GM04503 (cell line): Measurements from ENCODE around the gene NR0B2.

Experiments used
- DNase-seq: peaks from one replicate; pipeline ENCODE4 v3.0.0-alpha.2; 2012; ENCODE audit warnings: low read depth

NR0B2 gene

GRCh38 chr1:26936823-26937222 is 23.0 kb upstream of the NR0B2 start:
- DNase-seq = no peak

- no peak for DNase-seq
Measured at GRCh38 chr1:26932531-26932930, 18.8 kb upstream of the NR0B2 start.

DNA sequence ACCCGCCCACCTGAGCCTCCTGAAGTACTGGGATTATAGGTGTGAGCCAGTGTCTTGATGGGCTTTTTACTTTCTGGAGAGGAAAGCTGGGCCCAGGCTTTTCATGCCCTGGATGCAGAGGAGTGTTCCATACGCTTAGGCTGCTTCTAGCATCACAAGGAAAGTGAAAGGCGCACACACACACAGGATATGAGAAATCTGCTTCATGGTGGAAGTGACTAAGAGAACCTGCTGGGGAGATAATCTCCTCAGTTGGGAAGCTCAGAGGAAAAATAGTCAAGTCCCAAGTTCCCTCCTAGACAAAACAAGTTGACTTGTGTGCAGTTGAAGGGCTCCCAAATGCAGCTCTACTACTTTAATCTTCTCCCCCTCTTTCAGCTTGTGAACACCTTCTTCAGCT is 9.9 kb upstream of the NR0B2 start:
- DNase-seq = no peak

DNA sequence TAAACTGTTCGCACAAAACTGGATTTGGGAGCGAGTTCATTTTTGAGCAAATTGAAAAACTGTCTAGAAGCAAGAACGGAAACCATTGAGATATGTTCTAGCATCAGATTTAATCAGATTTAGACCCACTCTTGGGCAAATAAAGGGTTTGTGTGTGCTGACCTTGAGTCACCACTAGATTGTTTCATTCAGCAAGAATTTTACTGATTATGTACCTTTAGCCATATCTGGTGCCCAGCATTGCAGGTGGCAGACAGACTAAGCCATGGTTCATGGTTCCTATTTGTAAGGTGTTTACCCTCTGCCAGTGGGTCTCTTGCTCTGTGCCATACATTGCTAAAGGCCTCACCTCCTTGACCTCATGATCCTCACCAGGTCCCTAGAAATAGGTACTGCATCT is 9.1 kb upstream of the NR0B2 start:
- DNase-seq = no peak

DNA sequence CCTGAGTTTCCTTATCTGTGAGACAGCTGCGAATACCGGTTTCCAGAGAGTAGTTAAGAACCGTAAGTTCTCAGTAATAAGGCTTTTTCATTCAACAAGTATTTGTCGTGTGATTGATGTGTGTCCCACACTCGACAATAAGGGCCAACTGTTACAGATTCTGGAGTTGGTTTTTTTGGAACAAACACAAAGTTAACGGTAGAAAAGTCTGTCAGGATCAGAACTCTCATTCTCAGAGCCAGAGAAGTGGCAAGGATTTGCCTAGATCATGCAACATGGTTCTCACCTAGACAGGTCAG is 8.6 kb upstream of the NR0B2 start:
- DNase-seq = no peak

DNA sequence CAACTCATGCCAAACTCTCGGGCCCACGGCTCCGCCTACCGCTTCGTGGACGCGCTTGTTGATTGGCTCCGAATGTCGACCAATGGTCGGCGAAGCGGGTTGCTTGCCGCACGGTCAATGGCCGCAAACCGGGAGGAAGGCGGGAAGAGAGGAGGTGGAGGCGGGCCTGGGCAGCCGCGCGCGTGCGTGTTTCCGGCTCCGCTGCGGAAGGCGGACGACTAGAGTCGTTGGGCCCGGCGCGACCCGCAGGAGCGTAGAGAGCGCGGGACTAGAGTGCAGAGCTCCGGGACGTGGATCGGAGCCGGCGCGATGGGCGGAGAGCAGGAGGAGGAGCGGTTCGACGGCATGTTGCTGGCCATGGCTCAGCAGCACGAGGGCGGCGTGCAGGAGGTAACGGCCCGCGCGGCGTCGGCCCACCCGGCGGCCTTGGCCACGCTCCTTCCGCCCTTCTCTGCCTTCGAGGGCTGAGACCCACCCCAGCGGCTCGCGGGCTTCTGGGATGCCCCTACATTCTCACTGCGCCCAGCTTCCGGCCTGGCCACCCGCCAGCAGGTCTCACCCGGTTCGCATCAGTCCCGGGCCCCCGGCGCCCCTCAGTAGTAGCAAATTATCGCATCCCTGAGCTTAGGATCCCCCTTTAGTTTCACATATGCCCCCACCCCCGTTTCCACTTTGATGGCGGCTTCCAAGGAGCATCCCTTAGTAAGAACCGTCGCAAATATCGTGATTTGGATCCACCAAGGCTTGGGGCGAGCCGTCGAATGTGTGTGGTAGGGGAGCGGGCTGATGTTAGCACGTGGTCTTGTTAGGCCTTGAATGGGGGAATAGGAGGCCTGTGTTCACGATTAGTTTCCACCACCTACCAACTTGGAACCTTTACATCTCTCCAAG is 8.0 kb upstream of the NR0B2 start, which contains the start of gene NUDC:
TSS of gene NUDC (plus strand) at position 204 of the 891 bp plus-strand sequence. CDS start at position 310, 106 bp downstream.
- DNase-seq = peak; percentile 83

DNA sequence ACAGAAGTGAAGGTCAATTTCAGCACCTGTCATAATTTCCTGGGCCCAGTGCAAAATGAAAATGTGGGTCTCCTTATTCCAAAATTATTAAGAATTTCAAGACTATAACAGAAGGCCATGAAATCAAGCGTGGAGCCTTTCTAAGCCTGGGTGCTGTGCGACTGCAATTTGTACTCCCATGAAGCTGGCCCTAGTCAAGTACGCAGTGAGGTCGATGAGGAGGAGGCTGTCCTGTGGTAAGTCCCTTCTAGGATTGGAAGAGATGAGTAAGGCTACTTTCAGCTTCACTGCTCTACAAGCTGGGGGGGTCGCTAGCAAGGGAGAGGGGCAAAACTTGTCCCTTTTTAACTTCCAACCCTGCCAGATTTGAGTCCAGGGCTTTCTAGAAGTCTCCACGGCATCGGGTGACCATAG is 7.4 kb upstream of the NR0B2 start:
- no peak for DNase-seq

DNA sequence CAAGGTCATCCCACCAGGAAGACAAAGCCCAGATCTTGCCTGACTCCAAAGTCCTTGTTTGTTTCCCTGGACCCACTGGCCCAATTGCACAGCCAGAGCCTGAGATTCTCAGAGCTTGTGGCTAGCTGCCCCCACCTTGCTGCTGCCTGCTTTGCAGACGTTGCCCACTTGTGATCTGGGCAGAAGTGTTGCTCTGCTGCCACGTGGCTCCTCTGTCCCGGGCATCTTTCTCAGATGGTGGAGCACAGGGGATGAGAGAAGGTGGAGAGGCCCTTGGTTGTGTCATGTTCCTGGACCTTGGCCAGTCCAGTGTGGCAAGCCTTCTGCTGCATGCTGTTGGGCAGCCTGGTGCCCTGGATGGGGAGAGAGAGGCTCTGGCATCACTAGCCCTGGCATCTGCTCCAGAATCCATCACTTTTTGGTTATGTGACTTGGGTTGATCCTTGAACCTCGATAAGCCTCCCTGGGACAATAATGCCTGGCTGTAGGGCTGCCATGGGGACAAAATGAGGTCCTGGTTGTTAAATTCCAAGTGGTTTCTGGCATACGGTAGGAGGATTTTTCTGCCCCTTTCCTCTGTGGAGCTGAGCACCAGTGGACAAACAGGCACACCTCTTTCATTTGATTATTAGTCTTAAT is 1.5 kb upstream of the NR0B2 start:
- no peak for DNase-seq

GRCh38 chr1:26913389-26913753 is 404 bp downstream of the NR0B2 start:
- no peak for DNase-seq

DNA sequence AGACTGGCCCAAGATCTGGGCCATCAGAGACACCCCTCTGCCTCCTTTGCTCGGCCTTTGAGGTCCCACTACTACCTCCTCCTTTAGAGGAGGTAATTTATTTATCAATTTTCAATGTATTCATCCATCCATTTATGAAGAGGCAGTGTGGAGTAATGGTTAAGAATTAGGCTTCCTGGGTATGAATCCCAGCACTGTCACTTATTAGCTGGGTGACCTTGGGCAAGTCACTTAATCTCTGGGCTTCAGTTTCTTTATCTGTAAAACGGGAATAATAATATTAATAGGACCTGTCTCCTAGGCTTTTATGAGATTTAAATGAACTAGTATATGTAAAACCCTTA is 1.7 kb downstream of the NR0B2 start:
- no peak for DNase-seq

DNA sequence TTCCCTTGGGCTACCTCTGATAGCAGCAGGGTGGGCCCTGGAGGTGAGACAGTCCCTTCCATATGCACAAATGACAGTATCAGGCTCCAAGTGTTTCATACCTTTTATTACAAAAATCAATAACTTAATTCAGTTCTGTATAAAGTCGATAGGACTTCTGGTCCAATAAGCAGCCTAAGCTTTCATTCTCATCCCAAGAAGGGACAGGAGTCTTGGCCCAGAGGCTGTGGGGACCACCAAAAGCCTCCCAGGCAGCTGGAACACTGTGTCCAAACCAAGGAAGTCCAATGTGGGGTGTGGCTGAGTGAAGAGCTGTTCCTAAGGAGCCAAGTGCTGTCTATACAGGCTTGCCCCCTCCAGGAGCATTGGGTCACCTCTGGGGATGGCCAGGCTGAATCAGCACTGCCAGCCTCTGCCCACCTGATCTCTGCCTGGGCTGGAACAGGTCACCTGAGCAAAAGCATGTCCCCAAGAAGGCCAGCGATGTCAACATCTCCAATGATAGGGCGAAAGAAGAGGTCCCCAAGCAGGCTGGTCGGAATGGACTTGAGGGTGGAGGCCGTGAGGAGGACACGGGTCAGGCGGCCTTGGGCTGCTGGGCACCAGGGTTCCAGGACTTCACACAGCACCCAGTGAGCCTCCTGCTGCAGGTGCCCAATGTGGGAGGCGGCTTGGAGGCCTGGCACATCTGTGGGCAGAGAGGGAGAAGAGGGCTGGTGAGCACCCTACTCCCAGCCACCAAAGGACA is 2.2 kb downstream of the NR0B2 start:
- DNase-seq = no peak

DNA sequence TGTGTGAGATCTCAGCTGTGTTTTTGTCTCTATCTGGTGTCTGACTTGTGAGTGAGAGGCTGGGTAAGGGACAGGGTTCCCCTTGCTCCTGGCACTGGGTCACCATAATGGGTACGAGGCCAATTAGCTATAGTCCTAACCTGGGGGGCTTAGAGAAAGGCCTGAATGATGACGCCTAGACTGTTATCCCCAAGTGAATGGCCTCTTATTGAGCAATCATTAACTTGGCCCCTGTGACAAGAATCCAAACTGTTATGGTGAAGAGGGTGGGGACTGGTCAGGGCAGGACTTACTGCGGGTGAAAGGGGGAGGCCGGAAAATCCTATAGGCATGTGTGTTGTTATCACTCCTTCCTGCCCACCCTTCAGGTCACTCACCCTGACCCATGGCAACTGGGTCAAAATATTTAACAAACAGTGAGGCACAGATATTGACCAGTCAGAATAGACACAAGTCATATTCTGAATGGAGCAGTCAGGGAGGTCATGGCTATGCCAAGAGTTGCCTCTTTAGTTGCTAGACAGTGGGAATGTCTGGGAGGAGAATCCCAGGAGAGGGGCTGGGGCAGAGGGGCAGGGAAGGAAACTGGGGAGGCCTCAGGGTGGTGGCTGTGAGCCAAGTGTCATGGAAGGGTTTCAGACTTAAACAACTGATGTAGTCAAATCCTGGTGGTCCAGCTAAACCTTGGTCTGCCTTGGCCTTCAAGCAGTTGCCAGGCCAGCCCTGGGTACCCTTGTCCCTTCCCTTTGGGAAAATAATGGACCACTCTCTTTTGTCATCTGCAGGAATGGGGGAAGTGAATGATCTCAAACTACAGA is 3.2 kb downstream of the NR0B2 start:
- DNase-seq = no peak

DNA sequence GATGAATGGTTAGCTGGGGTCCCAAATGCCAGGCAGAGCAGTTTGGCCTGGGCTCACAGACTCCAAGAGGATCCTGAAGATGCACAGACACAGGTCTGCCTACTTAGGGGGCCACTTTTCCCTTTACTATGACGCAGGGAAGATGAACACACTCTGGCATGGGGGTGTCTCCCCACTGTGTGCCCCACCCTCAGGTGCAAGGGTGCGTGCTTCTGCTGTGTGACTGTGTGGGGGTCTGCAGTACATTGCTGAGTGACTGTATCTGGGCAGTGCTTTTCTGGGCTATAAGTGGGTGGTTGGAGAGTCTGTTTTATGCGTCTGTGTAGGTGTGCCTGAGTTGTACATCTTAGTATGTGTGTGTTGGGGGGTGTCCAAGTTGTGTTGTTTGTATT is 3.8 kb downstream of the NR0B2 start:
- DNase-seq = no peak

DNA sequence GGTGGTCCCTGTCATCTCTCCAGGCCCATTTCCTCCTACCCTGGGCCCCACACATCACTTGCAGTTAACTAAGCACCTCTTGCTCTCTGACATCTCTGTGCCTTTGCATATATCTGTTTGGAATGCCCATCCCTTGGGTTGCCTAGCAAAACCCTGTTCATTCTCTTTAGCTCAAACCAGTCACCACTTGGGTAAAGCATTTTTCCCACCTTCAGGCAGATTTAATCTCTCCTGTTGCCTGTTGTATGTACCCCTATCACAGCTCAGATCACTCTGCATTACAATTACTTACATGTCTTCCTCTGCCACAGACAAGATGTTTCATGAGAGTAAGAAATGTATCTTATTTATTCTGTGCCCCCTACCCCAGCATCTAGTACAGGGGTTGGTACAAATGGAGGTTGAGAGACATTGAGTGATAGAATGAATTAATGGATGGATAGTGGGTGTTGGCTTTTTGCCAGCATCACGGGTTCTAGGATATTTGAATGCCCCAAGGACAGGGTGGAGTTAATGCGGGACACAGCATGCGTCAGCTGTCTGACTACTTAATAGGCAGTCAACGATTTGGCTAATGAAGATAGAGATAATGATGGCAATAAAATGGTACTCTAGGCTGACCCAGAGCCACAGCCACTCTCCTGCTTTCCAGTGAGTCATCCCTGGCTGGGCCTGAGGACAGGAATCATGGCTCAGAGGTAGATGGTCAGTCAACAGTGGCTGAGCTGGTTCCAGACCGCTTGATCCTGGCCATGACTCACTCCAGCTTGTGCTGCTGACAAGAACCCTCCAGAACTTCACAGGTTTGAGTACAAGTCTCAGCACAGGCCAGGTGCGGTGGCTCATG is 6.5 kb downstream of the NR0B2 start:
- peak; percentile 68 for DNase-seq

GRCh38 chr1:26900815-26901511 is 12.8 kb downstream of the NR0B2 start:
- DNase-seq = no peak

DNA sequence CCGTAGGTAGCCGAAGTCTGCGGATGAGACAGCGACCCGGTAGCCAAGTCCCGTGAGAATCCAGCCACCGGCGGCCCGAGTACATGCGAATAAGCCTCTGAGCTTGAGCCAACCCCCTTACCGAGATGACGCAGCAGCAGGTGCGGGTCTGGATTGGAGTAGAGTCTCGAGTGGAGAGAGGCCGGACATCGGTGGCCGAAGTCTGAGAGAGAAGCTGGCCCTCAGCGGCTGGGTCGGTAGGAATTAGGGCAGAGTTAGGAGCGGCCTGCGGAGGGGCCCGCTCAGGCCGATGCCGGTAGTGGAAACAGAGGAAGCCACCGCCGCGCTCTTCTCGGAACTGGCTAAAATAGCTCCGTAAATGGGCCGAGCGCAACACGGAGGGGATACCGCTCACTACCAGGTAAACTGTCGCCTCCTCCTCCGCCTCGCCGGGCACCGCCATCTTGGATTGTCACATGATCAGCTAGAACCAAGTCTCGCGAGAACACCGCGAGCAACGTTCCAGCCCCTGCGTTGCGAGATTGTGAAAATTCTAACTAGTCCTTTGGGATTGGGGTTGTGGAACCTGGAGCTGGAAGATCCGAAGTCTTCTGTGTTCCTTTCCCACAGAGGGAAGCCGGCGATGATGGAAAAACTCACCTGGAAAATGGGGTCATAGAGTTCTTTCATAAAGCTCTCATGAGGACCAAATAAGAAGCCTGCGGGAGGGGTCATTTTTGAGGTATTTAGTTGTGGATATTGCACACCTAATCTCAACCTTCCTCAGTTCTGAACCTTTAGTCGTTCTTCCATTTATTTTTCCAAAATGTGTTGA is 13.6 kb downstream of the NR0B2 start, which contains the start of gene GPATCH3:
TSS of gene GPATCH3 (minus strand) at position 467 of the 814 bp plus-strand sequence. CDS start at position 442, 25 bp downstream.
- peak; percentile 57 for DNase-seq

DNA sequence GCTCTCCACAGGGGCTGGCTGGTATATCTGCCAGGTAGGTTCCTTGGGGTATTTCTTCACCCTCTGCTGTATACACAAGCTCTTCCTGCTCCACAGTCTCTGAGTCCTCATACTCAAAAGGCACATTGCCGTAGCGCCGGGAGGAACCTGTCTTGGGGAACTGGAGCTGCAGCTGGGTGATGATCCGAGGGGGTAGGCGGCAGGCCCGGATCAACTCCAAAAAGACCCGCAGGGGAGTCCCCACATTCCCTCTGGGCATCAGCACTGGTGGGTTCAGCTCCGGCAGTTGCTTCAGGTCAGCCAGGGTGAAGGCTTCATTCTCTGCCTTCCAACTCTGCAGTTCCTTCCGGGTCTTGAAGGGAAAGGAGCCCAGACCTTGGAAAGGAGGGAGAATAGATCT is 16.4 kb downstream of the NR0B2 start:
- no peak for DNase-seq

- DNase-seq = no peak
Measured at GRCh38 chr1:26894263-26894662, 19.5 kb downstream of the NR0B2 start.

DNA sequence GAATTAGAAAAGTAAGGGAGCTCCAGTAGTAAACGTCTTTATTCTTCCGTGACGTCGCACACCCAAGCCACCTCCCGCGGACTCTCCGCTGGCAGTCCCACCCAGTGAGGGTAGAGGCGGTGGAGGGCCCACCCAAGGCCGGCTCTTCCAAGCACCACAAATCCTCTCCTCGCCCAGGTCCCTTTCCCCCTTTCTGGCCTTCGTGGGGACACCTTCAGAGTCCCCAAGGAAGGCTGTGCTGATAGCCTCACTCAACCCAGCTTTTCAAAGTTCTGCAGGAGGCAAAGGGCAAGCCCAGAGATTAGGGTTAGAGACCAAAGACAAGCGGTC is 23.3 kb downstream of the NR0B2 start:
- no peak for DNase-seq
